RKO (cell line): ENCODE data around the gene NCOA6.

Source experiments
- DNase-seq: peaks from one replicate; pipeline ENCODE4 v3.0.0-alpha.2; 2016; ENCODE audit warnings: low spot score

Gene NCOA6

GRCh38 chr20:34825530-34826362, at the start of gene NCOA6:
NCOA6 (minus strand) TSS chr20:34825651; CDS start chr20:34782355, 43,296 bp downstream.
- DNase-seq = peak; percentile 87

GRCh38 chr20:34874094-34874654, 48.7 kb upstream of the NCOA6 start:
- DNase-seq = peak; percentile 91

DNA sequence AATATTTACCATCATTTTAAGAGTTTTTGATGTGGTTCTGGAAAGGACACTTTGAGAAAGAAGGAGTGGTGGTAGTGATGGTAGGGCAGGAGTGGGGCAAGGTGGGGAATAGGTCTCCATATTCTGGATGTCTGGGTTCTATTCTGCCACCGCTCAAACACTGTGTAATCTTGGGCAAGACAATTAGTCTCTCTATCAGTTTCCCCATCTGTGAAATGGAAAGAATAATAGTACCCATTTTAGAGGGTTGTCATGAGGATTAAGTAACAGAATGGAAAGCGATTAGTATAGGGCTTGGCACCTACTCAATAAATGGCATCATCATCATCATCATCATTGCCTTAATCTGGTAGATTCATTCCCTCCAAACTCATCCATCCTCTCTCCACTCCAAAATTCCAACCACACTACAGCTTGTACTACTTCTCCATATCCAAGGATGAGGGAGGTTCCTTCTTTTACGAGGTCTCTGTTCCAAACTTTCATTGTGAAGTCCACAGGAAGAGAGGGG, 48.2 kb upstream of the NCOA6 start:
- no peak for DNase-seq

DNA sequence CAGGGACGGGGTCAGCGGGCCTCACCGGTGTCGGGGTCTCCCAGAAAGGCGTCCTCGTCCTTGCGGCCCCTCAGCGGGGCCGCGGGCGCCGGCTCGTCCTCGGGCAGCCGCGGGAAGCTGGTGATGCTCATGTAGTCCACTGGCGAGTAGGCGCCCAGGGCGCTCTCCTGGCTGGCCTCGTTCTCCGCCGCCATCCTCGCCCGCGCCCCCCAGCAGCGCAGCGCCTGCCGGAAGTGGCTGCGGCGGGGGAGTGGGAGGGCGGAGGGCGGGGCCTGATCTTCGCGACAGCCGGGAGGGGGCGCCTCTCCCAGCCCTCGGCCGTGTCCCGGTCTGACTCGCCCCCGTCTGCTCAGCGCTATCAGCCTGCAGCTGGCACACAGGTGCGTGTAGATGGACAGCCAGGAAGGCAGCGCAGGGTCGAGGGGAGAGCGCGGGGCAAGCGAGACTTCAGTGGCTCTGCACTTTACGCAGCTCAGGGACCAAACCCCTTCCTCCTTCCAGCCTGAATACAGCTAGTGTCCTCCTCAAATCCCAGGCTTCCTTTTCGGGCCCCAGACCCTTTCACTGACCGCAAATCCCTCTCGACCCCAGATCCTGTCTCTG, 47.3 kb upstream of the NCOA6 start, which contains the start of gene GGT7:
Gene GGT7 (minus strand): TSS at position 235 of the 603 bp plus-strand sequence. CDS start 41 bp downstream, at position 194.
- no peak for DNase-seq

GRCh38 chr20:34871966-34872621, 46.6 kb upstream of the NCOA6 start:
- DNase-seq = no peak

DNA sequence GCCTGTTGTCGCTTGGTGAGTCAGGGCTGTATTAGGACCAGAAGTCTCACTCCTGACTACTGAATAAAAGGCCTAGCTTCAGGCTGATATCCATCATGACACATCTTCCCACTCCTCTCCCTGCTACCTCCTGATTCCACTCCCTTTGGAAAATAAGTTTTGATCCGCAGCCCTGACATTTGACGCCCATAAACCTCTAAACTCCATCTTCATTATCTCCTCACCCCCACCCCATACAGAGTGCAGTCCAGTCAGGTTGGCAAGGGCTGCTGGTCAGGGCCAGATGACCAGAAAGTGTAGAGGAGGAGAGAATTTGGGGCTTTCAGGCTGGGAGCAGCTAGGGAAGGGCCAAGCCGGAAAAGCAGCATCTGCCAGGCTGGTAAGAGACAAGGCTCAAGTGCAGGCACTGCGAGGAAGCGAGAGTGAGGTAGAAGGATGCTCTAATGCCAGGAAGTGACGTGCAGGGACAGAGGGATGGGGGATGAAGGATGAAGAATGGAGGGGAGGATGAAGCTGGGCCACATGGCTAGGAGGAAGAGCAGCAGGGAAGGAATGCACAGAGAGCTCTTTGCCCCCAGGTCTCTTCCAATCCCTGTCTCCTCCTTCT, 46.0 kb upstream of the NCOA6 start:
- DNase-seq = no peak

GRCh38 chr20:34864216-34864615, 38.8 kb upstream of the NCOA6 start:
- no peak for DNase-seq

GRCh38 chr20:34863421-34863965, 38.0 kb upstream of the NCOA6 start:
- DNase-seq = no peak

- no peak for DNase-seq
Measured at GRCh38 chr20:34862724-34863123, 37.3 kb upstream of the NCOA6 start.

DNA sequence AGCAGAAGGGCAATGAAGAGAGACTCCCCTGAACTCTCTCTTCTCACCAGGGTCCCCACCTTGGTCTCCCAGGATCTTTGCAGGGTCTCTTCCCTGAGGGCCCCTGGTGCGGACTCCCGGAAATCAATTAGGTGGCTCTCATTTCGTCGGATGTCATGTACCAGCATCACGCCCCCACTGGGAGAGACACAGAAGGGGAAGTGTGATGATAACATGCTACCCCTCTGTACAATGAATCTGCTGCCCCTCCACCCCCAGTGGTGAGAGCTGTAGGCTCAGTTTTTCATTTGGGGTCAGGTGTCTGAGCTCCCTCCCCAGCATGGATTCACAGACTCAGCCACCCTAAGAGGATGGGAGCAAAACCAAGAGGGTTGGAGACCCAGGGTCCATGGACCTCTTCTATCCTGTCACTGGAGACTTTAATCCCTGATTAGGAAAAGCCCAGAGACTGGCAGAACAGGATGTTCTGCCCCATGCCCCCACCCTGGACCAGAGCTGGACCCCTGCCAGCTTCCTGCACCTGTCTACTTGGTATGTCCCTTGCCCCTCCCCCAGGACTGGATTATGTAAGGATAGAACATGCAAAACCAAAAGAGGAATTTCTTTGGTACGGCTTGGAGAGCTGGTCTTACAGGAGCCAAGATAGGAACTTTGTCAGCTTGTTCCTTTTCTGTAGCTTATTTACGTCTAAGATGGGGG, 36.1 kb upstream of the NCOA6 start:
- no peak for DNase-seq

DNA sequence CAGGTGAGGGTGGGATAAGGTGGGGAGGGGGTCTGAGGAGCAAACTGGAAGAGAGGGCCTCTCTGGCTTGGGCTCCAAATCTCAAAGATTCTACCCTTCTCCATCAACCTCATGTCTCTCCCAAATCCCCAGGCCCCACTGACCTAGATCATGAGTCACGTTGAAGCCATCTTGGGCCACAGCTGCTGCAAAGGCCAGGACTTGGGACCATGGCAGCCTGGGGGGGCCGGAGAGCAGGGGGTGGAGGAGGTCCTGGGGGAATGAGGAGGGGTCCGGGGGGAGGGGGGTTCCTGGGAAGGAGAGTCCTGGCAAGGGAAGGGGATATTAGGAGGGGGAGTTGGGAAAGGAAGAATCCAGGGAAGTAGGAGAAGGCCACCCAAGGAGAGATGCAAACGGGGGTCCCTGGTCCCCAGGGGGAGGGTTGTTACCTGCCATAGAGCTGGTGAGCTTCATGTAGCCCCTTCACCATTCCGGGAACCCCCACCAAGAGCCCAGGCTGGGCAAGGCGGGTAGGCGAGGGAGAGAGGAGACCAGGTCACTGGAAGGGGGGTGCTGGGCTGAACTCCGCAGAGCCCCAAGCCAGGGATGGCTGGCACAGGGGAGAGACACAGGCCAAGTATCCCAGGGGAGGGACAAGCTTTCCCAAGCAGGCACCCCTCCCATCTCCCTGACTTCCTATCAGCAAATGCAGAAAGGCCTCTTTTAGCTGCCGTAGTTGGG, 34.5 kb upstream of the NCOA6 start:
- DNase-seq = no peak

- DNase-seq = no peak
Measured at GRCh38 chr20:34859367-34859766, 33.9 kb upstream of the NCOA6 start.

- no peak for DNase-seq
Measured at GRCh38 chr20:34852298-34852697, 26.8 kb upstream of the NCOA6 start.

DNA sequence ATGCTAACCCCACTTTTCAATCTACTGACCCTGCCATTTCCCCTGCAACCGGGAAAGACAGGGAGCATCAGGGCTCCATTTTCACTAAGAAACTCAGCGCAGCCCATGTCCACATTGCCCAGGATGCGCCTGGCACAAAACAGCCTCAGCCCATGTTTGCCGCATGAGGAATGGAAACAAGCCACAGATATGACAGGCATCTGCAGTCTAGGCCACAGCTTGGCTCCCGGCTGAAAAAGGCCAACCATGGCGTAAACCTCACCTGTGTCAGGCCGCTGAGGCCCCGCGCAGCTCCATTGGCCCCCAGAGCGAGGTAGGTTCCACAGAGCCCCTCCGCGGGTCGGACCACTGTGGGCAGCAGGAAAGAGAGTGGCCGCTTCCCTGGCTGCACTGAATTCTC, 25.5 kb upstream of the NCOA6 start:
- no peak for DNase-seq

DNA sequence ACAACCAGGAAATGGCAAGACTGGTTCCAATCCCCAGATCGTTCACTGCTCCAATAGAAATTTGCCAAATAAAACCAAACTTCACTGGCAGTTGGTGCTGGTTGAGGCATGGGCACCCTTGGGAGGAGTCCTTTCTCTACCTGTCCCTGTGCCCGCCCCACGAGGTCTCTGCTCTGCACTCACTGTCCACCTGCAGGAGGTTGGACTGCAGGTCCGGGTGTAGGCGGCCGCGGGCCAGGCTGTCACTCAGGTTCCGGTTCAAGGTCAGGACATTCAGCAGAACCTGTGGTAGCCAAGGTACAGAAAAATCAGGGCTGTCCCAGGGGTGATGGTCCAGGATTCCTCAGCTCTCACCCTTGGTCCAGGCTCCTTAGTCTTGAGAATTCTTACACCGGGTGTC, 24.3 kb upstream of the NCOA6 start:
- DNase-seq = no peak

GRCh38 chr20:34848597-34848996, 23.1 kb upstream of the NCOA6 start:
- no peak for DNase-seq

DNA sequence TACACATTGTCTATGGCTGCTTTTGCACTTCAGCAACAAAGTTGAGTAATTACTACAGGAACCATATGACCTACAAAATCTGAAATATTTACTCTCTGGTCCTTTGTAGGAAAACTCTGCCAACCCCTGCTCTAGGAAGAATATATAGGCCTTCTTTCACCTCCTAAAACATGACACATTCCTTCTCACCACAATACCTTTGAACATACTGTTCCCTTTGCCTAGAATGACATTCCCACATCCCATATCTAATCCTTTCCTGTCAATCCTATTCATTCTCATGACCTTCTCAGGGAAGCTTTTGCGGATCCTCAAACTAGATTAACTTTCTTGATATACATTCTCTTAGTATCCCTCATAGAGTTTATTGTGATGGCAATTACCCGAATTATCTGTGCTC, 18.0 kb upstream of the NCOA6 start:
- DNase-seq = no peak

DNA sequence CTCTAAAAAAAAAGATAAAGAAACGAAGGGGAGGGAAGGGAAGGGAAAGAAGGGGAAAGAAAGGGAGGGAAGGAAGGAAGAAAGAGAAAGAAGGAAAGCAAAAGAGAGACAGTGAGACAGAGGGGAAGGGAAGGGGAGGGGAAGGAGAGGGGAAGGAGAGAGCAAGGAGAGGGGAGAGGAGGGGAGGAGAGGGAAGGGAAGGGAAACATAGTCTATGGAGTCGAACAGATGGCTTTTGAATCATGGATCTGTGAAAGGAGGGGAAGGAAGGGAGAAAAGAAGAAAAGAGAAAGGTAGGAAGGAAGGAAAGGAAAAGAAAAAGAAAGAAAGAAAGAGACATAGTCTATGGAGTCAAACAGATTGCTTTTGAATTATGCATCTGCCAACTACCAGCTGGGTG, 16.7 kb upstream of the NCOA6 start:
- no peak for DNase-seq

DNA sequence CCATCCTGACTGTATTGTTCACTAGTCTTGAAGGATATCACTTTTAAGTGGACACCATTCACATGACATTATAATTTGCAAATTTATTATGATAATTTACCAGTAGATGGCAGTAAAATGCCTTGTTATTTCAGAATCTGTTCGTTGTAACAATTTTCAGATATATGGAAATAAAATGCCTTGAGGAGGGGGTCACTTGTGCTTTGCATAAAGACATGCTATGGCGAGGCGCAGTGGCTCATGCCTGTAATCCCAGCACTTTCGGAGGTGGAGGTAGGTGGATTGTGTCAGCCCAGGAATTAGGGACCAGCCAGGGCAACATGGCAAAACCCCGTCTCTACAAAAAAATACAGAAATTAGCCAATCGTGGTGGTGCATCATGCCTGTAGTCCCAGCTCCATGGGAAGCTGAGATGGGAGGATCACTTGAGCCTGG, 9.0 kb upstream of the NCOA6 start:
- peak; percentile 77 for DNase-seq

- no peak for DNase-seq
Measured at GRCh38 chr20:34831936-34832335, 6.5 kb upstream of the NCOA6 start.
